Tongue (tissue), 2 donors: ENCODE measurements around the gene SLAMF9. TPM values are rescaled to one million over a fixed set of nuclear protein-coding genes. Genes with fewer than 3 reads are reported as not detected.
A peak's percentile ranks its signal among the peaks of the same experiment; 100 is the strongest.

Source experiments
- DNase-seq: peaks from one replicate; pipeline ENCODE4 v3.0.0-alpha.2; 2015
- total RNA-seq: library from RNA; depleted of rRNA; stranded (reverse); fragments of >200 nt; gene quantifications from one replicate; pipeline ENCODE4 v1.2.3, GENCODE V29; 2014

SLAMF9 gene
- total RNA-seq, 1 donor from 2014 or later: not detected

DNA sequence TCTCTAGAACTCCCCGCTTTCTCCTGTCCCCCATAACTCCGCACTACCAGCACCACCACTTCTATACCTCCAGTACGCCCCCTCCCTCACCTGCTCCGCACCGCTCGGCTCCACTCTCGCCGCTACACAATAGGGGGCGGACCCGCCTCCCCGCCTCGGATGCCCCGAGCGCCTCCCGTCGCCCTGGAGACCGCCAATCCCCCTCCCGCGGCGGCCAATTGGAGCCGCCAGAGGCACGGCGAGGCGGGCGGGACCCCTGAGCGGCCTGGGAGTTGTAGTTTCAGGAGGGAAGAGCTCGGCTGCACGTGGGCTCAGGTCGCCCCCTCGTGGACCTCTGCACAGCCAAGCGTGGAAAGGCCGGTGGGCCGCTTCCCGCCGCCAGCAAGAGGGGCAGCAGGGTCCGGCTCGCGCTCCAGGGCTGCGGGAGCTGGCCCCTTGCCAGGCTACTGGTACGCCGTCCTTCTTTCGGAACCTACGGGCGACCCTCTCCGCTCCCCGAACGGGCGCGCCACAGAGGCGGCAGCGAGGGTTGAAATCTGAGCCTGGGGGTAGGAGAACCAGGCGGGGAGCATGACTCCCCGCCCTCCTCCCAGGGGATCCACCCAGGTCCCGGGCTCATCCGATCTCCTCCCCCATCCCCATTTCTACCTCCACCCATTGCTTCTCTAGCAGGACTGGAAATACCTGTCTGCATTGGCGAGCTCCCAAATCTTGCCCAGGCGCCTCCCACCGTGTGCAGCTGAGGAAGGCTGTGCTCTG, 8.4 kb downstream of the SLAMF9 start, which contains the start of gene IGSF9:
Gene IGSF9, minus strand, starts transcription at position 131 of the 759 bp plus-strand sequence. CDS start 2,159 bp downstream, outside the sequence.
- DNase-seq: peak; percentile 95

DNA sequence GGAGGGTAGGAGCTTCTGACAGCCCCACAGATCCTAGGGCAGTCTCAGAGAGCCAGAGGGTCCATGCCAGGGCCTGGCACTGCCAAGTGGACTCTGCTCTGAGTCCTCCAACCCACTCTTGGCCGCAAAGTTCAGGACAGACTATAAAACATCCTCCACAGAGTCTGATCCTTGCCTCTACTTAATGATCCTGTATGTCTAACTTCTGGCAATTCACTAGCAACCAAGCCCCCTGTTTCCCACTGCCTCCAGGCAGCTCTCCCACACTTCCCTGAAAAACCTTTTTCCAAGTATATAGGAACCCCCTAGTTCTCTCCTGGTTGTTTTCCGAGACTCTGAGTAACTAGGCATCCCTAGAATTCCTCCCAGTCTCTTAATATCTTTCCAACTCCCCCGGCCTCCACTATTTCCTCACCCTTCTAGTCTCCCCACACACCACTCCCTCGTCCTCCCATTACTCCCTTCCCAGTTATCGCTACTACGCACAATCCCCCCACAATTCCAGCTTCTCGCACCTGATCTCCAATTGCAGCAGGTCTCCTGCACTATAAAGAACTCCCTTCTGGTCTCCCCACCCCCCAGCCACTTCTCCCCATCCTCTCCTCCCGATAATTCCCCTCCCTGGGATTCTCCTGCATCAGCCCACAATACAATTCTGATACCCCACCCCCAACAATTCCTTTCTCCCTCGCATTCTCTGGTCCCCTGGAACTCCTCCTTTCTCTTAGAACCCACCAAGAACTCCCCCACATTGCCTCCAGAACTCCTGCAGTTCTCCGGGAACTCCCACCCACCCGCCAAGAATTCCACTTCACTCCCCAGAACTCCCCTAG, 9.2 kb downstream of the SLAMF9 start:
- DNase-seq: no peak

DNA sequence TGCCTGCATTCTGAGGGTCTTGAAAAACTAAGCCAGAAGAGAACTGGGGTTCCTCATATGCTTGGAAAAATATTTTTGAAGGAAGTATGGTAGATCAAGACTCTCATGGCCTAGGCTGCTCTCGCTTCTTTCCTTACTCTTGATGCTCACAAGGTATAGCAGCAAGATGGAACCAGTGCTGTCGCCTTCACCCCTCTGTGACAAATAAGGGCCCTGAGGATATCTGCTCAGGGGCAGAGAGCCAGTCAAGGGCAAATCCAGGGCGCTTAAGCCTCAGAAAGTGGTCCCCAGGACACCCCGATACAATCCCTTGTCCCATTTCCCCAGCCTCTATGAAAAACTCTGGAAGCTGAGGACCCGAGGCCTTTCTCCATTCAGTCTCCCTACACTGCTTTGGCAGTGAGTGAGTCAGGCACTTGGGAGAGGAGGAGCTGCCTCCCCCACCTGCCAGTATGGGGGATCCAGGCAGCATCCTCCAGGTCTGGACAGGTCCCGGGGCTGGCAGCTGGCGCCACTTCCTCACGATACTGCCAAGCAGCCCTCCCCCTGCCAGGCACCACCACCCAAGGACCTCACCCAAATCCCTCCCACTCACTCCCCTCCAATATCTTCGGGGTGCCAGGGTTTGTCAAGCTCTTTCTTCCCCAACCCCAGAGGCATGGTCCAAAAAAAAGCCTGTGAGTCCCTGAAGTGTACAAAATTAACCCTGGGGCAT, 10.0 kb downstream of the SLAMF9 start:
- no peak for DNase-seq

DNA sequence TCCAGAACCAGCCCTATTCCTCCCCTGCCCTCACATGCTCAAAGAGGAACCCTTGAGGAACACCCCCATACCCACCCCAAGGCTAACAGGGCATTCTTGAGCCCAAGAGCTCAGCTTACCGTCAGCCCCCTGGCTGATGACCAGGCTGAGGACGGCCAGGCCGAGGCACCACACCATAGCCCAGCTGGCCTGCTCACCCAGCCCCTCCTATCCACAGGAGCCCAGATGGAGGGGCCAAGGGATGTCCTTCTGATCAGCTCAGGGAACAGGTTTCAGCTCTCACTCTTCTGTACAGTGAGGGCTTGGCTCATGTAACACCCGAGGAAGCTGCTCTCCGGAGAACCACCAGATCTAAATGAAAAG, 10.8 kb downstream of the SLAMF9 start:
- DNase-seq: no peak

DNA sequence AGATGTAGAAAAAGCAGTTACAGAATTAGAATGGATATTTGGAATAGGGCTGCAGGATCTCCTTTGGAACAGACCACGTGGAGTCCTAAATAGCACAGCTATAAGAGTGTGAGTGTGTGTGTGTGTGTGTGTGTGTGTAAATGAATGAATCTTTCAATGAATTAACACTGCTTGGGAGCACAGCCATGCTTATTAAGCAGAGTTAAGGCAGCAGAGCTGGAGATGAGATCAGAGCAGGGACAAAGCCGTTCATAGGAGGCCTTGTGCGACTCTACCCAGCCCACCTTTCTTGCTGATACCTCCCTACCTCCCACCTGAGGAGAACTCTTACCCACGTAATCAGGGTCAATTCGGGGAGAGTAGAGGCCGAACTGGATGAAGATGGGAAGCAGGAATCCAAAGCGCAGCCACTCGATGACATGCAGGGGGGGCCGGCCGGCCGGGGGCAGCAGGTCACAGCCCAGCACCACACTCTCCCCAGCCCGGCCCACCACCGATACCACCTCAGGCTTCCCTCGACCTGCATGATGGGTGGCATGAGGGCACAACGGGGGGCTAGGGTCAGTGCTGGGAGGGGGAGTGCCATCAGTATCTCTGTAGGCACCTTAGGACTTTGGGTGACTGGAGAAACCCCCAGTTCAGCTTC, 11.3 kb downstream of the SLAMF9 start:
- no peak for DNase-seq

DNA sequence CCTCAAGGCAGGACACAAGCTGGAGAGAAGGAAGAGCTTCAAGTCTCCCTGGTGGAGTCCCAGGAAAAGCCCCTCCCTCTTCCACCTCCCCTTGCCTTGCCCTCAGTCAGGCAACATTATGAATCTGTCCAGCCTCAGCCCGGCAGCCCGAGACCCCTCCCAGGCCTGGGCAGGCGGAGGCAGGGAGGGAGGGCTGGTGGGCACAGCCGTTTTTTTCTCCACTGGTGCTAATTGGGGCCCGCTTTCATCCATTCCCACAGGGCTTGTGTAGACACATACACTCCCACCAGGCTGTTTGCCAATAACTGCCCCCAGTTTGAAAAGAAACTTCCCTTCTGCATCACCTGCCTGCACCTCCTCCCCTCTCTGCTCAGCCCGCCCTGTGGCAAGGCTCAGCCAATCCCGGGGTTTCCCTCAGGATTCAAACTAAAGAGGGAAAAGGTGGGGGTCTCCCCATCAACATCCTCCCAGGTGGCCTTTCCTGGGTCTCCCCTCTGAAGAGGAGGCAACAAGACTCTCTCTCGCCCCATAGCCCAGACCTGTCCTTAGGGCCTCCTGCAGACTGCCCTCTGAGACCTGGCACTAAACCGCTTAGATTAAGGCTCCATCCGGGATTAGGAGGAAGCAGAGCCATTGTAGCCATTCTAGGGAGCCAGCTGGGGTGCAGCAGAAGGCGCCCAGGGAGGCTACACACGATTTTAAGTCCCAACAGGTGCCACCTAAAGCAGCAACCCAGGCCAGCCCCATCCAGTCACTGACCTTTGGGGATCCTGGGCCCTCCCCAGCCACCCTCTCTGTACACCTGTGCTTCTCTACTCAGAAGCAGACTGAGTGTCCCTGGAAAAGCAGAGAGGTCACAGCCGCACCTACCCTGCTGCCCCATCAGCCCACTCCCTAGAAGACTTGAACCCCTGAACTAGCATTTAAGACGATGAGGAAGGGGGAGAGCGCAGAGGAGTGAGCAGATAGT, 12.2 kb downstream of the SLAMF9 start:
- DNase-seq: no peak

DNA sequence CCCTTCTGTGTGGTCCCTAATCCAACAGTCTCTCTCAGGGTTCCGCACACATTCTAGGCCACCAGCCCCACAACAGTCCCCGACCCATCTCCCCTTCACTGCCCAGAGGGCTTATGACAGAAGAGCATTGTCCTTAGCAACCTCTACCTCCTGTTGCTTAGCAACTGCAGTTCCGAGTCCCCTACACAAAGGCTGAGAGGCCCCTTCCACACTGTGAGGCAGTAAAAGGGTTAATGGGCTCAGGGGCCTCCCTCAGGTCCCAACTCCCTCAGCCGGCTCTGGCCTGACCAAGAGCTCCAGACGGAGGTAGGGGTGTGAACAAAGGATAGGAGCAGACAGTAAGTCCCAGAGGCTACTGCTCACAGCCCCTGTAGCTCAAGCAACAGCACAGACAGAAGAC, 12.9 kb downstream of the SLAMF9 start:
- no peak for DNase-seq

DNA sequence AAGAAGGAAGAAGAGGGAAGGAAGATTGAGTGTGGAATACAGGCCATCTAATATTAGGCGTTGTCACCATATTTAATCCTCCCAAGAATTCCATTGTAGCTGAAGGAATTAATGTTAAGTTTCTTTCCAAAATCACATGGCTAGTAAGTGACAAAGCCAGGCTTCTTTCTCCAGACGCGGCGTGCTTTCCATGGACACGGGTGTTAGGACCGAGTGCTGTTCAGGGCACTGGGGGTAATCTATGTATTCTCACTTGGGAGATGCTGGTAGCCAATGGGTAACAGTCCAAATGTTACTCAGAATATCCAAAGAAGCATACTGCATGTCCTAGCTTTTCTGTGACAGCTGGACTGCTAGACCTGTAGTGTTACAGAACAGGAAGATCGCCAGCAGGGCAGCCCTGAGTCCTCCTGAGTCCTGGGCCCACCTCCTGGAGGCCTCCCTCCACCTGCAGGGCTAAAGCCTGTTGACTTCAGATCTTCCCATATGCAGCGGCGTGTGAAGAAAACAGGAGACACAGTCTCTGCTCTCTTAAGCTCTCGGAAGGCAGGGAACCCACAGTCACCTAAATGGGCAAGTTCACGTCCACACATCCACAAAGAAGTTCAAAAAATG, 13.9 kb downstream of the SLAMF9 start:
- no peak for DNase-seq

DNA sequence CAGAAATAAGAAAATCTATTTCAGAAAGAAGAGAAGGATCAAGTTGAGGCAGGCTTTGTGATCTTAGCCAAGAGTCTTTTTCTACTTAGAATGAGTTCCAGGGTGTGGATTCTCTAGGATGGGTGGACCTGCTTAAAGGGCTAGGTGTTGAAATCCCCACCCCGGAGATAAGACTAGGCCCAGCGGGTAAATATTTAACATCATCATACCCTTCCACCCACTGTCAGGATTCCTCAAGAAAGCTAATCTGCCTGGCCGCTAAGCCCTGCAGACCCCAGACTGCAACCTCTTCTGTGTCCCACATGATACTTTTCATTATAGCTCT, 14.4 kb downstream of the SLAMF9 start:
- DNase-seq: no peak

DNA sequence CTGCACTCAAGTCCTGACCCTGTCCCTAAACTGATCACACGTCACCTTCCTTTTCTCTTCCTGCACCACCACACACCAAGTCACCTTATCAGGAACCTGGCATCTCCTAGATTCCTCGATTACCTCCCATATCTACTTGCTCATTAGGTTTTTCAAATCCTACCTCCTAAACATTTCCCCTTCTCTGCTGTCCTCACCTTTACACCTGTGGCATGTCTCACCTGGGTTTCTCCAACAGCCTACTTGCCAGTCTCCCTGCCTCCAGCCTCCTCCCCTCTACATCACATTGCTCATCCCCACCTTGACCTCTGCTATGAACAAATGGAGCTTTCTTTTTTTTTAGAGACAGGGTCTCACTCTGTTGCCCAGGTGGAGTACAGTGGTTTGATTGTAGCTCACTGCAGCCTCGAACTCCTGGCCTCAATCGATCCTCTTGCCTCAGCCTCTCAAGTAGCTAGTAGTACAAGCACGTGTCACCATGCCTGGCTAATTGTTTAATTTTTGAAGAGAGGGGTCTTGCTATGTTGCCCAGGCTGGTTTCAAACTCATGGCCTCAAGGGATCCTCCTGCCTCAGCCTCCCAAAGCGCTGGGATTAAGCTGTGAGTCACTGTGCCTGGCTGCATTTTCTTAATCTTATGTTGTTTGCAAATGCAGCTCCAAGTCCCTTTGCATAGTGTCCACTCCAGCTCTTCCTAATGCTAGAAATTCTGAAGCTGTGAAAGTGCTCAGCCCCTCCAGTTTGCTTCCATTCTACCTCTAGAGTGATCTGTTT, 14.9 kb downstream of the SLAMF9 start:
- no peak for DNase-seq

DNA sequence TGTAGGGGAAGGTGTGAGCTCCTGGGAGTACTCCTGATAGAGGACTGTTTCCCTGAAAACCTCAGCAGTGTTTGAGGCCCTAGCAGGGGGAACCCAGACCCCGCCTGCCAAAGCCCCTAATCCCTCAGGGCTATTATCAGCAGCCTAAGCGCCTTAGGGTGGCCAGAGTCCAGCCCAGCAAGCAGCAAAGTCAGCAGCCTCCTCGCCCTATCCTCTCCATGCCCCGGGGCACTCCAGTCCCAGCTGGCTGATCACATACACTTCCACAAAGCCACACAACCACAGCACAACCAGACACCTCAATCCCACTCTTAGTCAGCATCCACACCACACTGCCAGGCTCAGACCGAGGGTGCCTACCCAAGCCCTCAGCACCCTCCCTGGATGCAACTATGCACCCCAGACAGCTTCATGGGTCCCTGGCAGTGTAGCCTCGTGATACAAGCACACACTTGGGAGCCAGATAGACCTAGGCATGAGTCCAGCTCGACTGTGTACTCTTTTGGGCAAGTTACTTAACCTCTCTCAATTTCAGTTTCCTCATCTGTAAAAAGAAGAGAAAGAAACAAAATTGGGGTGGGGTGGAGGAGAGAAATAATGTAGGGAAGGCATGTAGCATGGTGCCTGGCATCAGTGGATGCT, 15.7 kb downstream of the SLAMF9 start:
- DNase-seq: no peak

DNA sequence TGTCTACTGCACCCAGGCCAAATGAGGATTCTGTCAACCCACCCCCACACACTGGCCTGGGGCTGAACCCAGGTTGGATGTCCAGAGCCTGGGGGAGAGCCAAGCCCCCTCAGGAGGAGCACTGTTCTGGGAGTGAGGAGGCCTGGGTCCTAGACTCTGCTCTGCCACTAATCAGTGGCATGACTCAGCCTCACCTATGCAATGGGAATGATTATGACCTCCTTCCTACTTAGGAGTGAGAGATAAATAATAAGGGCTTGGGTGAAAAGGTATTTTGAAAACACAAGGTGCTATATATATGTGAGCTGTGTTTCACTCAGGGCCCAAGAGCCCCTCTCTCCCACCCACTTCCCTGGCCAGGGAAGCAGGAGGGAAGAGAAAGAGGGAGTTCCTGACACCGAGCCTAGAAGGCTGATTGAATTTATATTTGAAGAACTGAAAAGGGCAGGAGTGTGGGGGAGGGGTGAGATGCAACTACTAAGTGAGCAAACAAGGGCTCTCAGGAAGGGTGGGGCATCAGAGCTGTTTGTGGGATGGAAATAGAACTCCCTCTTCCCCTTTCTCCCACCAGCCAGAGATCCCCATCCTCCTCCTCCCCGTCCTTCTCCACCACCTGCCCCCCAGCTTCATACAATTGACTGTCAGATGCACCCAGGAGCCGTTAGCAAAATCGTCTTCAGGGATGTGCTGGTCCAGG, 16.8 kb downstream of the SLAMF9 start:
- peak; percentile 28 for DNase-seq

DNA sequence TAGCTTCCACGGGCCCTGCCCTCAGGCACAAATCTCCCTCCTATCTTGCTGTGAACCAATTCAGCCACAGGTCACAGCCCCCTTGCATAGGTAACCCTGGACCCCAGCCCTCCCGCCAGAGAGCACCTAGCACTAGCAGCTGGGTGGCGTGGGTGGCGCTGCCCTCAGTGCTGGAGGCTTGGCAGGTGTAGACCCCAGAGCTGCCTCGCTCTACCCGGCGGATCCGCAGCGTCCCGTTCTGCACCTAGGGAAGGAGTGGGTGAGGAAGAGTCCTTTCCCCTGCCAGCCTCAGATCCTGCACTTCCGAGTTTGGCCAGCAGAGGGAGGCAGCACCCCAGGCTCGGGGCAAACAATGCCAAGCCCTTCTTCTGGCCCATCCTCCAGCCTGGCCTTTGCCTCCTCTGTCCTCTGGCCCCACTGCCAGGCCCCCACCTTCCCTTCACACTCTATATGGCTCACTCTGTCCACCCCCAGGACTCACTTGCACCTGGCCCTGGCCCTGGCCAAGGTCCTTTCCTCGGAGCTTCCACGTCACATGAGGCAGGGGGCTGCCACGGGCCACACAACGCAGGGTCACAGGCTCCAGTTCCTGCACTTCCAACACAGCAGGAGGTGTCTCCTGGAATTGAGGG, 17.6 kb downstream of the SLAMF9 start:
- peak; percentile 73 for DNase-seq

DNA sequence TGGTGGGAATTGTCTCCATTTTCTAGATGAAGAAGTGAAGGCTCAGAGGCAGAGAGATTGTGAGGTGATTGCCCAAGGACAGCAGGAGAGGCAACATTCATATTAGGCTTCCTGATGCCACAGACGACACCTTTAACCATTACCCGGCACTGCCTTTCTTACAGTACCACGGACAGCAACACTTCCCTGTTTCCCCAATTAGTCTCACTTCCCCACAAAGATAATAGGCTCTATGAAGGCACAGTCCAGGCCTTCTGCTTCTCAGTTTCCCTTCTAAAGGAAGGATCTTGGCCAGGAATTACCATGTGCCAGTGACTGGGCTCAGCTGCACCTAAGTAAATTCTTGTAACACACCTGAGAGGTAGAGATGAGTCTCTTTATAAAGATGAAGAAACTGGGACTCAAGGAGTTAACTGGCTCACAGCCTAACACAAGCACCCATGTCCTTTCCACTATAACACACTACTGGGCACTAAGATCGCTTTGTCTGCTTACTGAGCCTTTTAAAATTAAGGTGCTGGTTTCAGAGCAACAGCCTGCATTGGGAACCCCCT, 18.2 kb downstream of the SLAMF9 start:
- peak; percentile 39 for DNase-seq

DNA sequence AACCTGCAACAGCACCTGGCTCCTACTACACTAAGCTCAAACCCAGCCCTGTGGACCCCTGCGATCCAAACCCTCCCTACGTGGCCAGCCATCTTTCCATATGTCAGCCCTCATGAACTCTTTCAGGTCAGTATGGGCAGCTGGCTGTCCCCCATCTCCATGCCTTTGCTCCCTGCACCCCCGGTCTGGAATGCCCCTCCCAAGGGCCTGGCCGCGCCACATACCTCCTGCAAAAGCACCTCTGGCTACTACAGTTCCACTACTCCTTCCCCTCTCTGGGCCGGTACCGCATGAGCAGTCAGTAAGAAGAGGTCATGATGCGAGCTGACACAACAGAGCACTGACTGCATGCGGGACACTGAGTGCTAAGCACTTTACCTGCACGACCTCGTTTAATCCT, 18.7 kb downstream of the SLAMF9 start:
- no peak for DNase-seq

DNA sequence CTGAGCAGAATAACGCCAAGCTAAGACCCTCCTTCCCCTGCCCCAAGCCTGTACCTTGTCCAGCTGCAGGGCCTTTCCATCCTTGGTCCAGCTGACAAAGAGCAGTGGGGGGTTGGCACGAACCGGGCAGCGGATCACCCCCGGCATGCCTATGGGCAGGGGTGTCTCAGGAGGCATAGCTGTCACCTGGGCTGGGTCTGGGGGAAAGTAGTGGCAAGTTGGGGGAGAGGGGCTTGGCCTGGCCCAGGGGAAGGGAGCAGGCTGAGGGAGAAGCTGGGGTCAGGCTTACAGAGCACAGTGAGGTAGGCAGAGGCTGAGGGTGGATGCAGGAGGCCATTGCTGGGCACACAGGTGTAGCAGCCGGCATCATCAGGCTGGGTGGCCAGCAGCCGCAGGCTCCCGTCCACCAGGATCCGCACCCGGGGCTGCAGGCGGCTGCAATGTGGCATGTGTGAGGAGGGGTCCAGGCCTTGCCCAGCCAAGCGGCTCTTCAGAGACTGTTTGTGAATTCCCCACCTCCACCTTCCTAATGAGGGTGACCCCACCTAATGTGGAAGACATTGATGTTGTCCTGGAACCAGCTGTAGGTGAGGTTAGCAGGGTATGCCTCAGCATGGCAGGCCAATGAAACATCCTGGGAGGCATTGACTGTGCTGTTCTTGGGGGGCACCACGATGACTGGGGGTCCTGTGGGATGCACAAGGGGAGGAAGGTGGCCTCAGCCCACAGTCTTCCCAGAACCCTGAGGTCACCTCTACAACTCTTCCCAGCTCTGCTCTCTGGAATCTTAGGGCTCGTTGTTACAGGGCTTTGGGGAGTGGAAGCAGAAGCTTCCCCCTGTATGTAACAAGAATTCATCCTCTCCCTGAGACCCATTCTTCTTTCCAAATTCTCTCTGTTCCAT, 19.6 kb downstream of the SLAMF9 start:
- no peak for DNase-seq

DNA sequence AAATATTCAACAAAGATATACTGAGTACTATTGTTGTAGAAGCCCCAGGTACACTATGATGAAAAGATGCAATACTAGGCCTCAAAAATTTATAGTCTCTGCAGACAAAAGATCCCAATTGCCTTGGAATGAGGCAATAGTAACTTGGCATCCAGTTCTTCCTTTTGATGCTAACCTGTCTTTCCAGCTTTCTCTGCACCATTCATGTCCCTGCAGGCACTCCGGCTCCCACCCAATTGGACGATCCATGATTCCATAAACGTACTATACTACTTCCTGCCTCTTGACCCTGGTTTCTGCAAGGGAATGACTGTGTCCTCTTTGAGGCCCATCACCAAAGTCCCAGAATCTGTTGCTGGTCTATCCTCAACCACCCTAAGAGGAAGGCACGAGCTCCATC, 20.7 kb downstream of the SLAMF9 start:
- peak; percentile 32 for DNase-seq
